AML-193 (cell line): ENCODE results near the gene STXBP5L.
"Not testable (repeated sequence)": the region's sequence is repeated elsewhere in the genome, so short reads cannot be mapped to it uniquely, and the experiment has no call there.

Source experiments
- DNase-seq, 2 experiments: peaks; one replicate each; lab custom pipeline; 2025; lab: John Stamatoyannopoulos, UW

The STXBP5L gene

GRCh38 chr3:120908030-120908794 is at the start of gene STXBP5L:
TSS of gene STXBP5L (plus strand) at chr3:120908205. CDS start at chr3:120909579, 1,374 bp downstream.
- DNase-seq, result no peak

- no peak for DNase-seq
Observed at GRCh38 chr3:120858521-120858920, 49.5 kb upstream of the STXBP5L start.

- no peak for DNase-seq
Observed at GRCh38 chr3:120864541-120864940, 43.5 kb upstream of the STXBP5L start.

- DNase-seq, result no peak
Observed at GRCh38 chr3:120875507-120875906, 32.5 kb upstream of the STXBP5L start.

- DNase-seq, result no peak
Observed at GRCh38 chr3:120875989-120876388, 32.0 kb upstream of the STXBP5L start.

GRCh38 chr3:120879411-120879810 is 28.6 kb upstream of the STXBP5L start:
- no peak for DNase-seq

- DNase-seq, result no peak
Observed at GRCh38 chr3:120892921-120893320, 15.1 kb upstream of the STXBP5L start.

GRCh38 chr3:120894316-120895057 is 13.5 kb upstream of the STXBP5L start:
- no peak for DNase-seq

- not testable (repeated sequence) for DNase-seq
Observed at GRCh38 chr3:120901716-120902115, 6.3 kb upstream of the STXBP5L start.

- no peak for DNase-seq
Observed at GRCh38 chr3:120903221-120903620, 4.8 kb upstream of the STXBP5L start.

GRCh38 chr3:120907659-120908029 is 361 bp upstream of the STXBP5L start:
- no peak for DNase-seq

- no peak for DNase-seq
Observed at GRCh38 chr3:120908795-120909601, 993 bp downstream of the STXBP5L start.

- no peak for DNase-seq
Observed at GRCh38 chr3:120909602-120909878, 1.5 kb downstream of the STXBP5L start.

- no peak for DNase-seq
Observed at GRCh38 chr3:120926146-120926545, 18.1 kb downstream of the STXBP5L start.

- DNase-seq, result no peak
Observed at GRCh38 chr3:120928991-120929390, 21.0 kb downstream of the STXBP5L start.

- no peak for DNase-seq
Observed at GRCh38 chr3:120931593-120931992, 23.6 kb downstream of the STXBP5L start.

GRCh38 chr3:120956143-120956542 is 48.1 kb downstream of the STXBP5L start:
- no peak for DNase-seq

- DNase-seq, result no peak
Observed at GRCh38 chr3:120982608-120983320, 74.8 kb downstream of the STXBP5L start.

GRCh38 chr3:120983321-120983665 is 75.3 kb downstream of the STXBP5L start:
- DNase-seq, result no peak

GRCh38 chr3:120983841-120984240 is 75.8 kb downstream of the STXBP5L start:
- DNase-seq, result no peak

GRCh38 chr3:120985242-120985641 is 77.2 kb downstream of the STXBP5L start:
- no peak for DNase-seq

- no peak for DNase-seq
Observed at GRCh38 chr3:120988994-120989393, 81.0 kb downstream of the STXBP5L start.
